Measurements from ENCODE around the gene ARFIP1.

DNA sequence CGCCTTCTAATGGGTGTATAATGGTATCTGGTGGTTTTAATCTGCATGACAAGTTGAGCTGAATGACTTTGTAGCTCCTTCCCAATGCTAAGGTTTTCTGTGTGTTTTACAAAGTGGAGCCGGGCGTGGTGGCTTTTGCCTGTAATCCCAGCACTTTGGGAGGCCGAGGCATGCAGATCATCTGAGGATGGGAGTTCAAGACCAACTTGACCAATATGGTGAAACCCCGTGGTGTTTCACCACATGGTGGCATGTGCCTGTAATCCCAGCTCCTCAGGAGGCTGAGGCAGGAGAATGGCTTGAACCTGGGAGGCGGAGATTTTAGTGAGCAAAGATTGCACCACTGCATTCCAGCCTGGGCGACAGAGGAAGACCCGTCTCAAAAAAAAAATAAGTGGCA lies 28.9 kb downstream of the ARFIP1 start:
- TF ChIP-seq ZNF274 (IDR thresholded peaks at IDR 0.05; ENCODE audit: low read depth, low read length) (no peak), YY1 (IDR thresholded peaks at IDR 0.05; ENCODE audit: insufficient read depth, insufficient read length) (no peak), SUZ12 (IDR thresholded peaks at IDR 0.05; ENCODE audit: extremely low read depth, insufficient read depth, insufficient read length) (no peak)
